Caco-2 (cell line): ENCODE results near the gene ESPNL. TPM values are rescaled to one million over a fixed set of nuclear protein-coding genes. Genes with fewer than 3 reads are reported as not detected.

ENCODE experiments used
- BruUV-seq: library from RNA; stranded (reverse); fragments of 400-500 nt; replicated peaks from 2 replicates; lab custom pipeline; 2021; lab: Mats Ljungman, UMichigan
- CTCF ChIA-PET: fragments of 300-600 bp; sonication (Branson Sonifier 250); formaldehyde crosslinking; loops from one replicate; lab custom pipeline; 2022; ENCODE audit warnings: antibody characterized with exemption; lab: Charles Lee
- POLR2A ChIA-PET: fragments of 300-600 bp; sonication (Branson Sonifier 250); formaldehyde crosslinking; loops from one replicate; lab custom pipeline; 2022; ENCODE audit warnings: antibody characterized with exemption; lab: Charles Lee
- DNase-seq, 2 experiments: peaks; one replicate each; pipeline versions ENCODE4 v3.0.0 to v3.0.0-alpha.2; 2020 to 2022
- H3K27me3 ChIP-seq: replicated peaks from 2 replicates; pipeline ENCODE4 v1.6.0; 2011; ENCODE audit warnings: low read length; ENCODE audit not compliant: control insufficient read depth, insufficient read depth
- H3K36me3 ChIP-seq: 2 replicates; pipeline ENCODE4 v1.5.1; 2011; ENCODE audit warnings: low read length; ENCODE audit not compliant: control insufficient read depth, insufficient read depth
- H3K4me1 ChIP-seq: fragments of 250-450 bp; sonication (Bioruptor Pico); 2 replicates; pipeline ENCODE4 v1.5.1; 2020; ENCODE audit warnings: mild to moderate bottlenecking
- H3K4me3 ChIP-seq: 2 replicates; pipeline ENCODE4 v1.5.1; 2011; ENCODE audit warnings: low read depth, mild to moderate bottlenecking, control low read depth, low read length
- H3K9me3 ChIP-seq: fragments of 250-450 bp; sonication (Bioruptor Pico); 2 replicates; pipeline ENCODE4 v1.5.1; 2020; ENCODE audit warnings: mild to moderate bottlenecking, moderate library complexity
- H3K27ac Mint-ChIP-seq: one replicate; pipeline ENCODE4 v1.8.0; 2022; ENCODE audit warnings: mixed read lengths; ENCODE audit not compliant: unreplicated experiment
- H3K27me3 Mint-ChIP-seq: one replicate; pipeline ENCODE4 v1.8.0; 2022; ENCODE audit warnings: mixed read lengths; ENCODE audit not compliant: insufficient read depth, unreplicated experiment
- H3K36me3 Mint-ChIP-seq: one replicate; pipeline ENCODE4 v1.8.0; 2022; ENCODE audit warnings: mild to moderate bottlenecking, mixed read lengths; ENCODE audit not compliant: insufficient read depth, unreplicated experiment
- H3K4me1 Mint-ChIP-seq: one replicate; pipeline ENCODE4 v1.8.0; 2022; ENCODE audit warnings: low read depth, mixed read lengths; ENCODE audit not compliant: unreplicated experiment
- H3K4me3 Mint-ChIP-seq: one replicate; pipeline ENCODE4 v1.8.0; 2022; ENCODE audit warnings: mild to moderate bottlenecking, moderate library complexity, mixed read lengths; ENCODE audit not compliant: unreplicated experiment
- H3K9me3 Mint-ChIP-seq: one replicate; pipeline ENCODE4 v1.8.0; 2022; ENCODE audit warnings: mixed read lengths; ENCODE audit not compliant: unreplicated experiment
- CTCF ChIP-seq, 2 experiments: fragments of 200-600 bp in 1 of 2; IDR thresholded peaks; 1 replicate in 1 of 2; 2 replicates in 1 of 2; pipeline versions ENCODE4 v1.5.1 to v1.8.0; 2011 to 2022; ENCODE audit warnings: antibody characterized with exemption in 1 of 2, control low read depth in 1 of 2, inconsistent platforms in 1 of 2, low read depth in 1 of 2, low read length in 1 of 2, mild to moderate bottlenecking in 1 of 2, moderate library complexity in 1 of 2; ENCODE audit not compliant: insufficient read depth in 1 of 2, severe bottlenecking in 1 of 2, unreplicated experiment in 1 of 2
- intact Hi-C: fragments of 100-400 bp; cut with micrococcal nuclease; formaldehyde crosslinking; loops from one replicate; pipeline ENCODE4 v1.10.0; 2022; ENCODE audit not compliant: unreplicated experiment
- total RNA-seq: library from RNA; stranded (reverse); gene quantifications from 2 replicates; pipeline ENCODE4 v1.2.3, GENCODE V29; 2022

The ESPNL gene
- total RNA-seq, 1 experiment from 2014 or later, result not detected

GRCh38 chr2:238121511-238122286 is 21.6 kb downstream of the ESPNL start:
- H3K9me3 Mint-ChIP-seq, result no peaks in the 10 kb centered on the region
- Histone ChIP-seq H3K27me3 (no peaks in the 10 kb centered on the region), H3K4me1 (no peaks in the 10 kb centered on the region), H3K36me3 (no peaks in the 10 kb centered on the region), H3K4me3 (no peak overlapping the region), H3K9me3 (no peaks in the 10 kb centered on the region)
- CTCF ChIA-PET, result interaction anchor here (1.1 kb wide), 1 partner anchor 12 kb away, joined by 5 read pairs; no protein-coding TSS in a partner anchor
- TF ChIP-seq CTCF (IDR thresholded peaks at IDR 0.05; ENCODE audit: insufficient read depth in 1 of 2, low read depth in 1 of 2, low read length in 1 of 2, severe bottlenecking in 1 of 2, unreplicated experiment in 1 of 2), result no peak
- BruUV-seq, result no TSS peak
- H3K4me1 Mint-ChIP-seq, result no peaks in the 10 kb centered on the region
- no peaks in the 10 kb centered on the region for H3K36me3 Mint-ChIP-seq
- H3K4me3 Mint-ChIP-seq, result no peak overlapping the region
- intact Hi-C loops, result no loop called here
- peaks cover 4% of the 10 kb centered on the region for H3K27me3 Mint-ChIP-seq
- POLR2A ChIA-PET, result no interaction called here
- no peak overlapping the region for H3K27ac Mint-ChIP-seq
- no peak for DNase-seq

GRCh38 chr2:238122287-238123217 is 22.4 kb downstream of the ESPNL start:
- Mint-ChIP-seq H3K4me3 (no peak overlapping the region), H3K9me3 (no peaks in the 10 kb centered on the region), H3K27me3 (peaks cover 2% of the 10 kb centered on the region), H3K36me3 (no peaks in the 10 kb centered on the region), H3K4me1 (no peaks in the 10 kb centered on the region), H3K27ac (no peak overlapping the region)
- no peaks in the 10 kb centered on the region for H3K27me3 ChIP-seq
- no peak for DNase-seq
- ChIA-PET POLR2A (no interaction called here), CTCF (no interaction called here)
- H3K36me3 ChIP-seq, result no peaks in the 10 kb centered on the region
- intact Hi-C loops, result no loop called here
- TF ChIP-seq CTCF (IDR thresholded peaks at IDR 0.05; ENCODE audit: insufficient read depth in 1 of 2, low read depth in 1 of 2, low read length in 1 of 2, severe bottlenecking in 1 of 2, unreplicated experiment in 1 of 2), result no peak
- BruUV-seq, result no TSS peak
- H3K4me3 ChIP-seq, result no peak overlapping the region
- H3K9me3 ChIP-seq, result no peaks in the 10 kb centered on the region
- no peaks in the 10 kb centered on the region for H3K4me1 ChIP-seq

GRCh38 chr2:238123218-238123971 is 23.3 kb downstream of the ESPNL start:
- no peak for DNase-seq
- CTCF ChIA-PET, result no interaction called here
- POLR2A ChIA-PET, result no interaction called here
- Mint-ChIP-seq H3K27ac (no peak overlapping the region), H3K27me3 (no peaks in the 10 kb centered on the region), H3K4me3 (no peak overlapping the region), H3K4me1 (no peaks in the 10 kb centered on the region), H3K9me3 (no peaks in the 10 kb centered on the region), H3K36me3 (no peaks in the 10 kb centered on the region)
- BruUV-seq, result no TSS peak
- intact Hi-C loops, result no loop called here
- Histone ChIP-seq H3K36me3 (no peaks in the 10 kb centered on the region), H3K4me3 (no peak overlapping the region), H3K9me3 (no peaks in the 10 kb centered on the region), H3K27me3 (no peaks in the 10 kb centered on the region), H3K4me1 (no peaks in the 10 kb centered on the region)
- no peak for TF ChIP-seq CTCF (IDR thresholded peaks at IDR 0.05; ENCODE audit: insufficient read depth in 1 of 2, low read depth in 1 of 2, low read length in 1 of 2, severe bottlenecking in 1 of 2, unreplicated experiment in 1 of 2)
